NCI-H510A (cell line): ENCODE measurements around the gene WNT8B.

ENCODE experiments used
- DNase-seq: peaks from one replicate; lab custom pipeline; 2025; lab: John Stamatoyannopoulos, UW

WNT8B gene

DNA sequence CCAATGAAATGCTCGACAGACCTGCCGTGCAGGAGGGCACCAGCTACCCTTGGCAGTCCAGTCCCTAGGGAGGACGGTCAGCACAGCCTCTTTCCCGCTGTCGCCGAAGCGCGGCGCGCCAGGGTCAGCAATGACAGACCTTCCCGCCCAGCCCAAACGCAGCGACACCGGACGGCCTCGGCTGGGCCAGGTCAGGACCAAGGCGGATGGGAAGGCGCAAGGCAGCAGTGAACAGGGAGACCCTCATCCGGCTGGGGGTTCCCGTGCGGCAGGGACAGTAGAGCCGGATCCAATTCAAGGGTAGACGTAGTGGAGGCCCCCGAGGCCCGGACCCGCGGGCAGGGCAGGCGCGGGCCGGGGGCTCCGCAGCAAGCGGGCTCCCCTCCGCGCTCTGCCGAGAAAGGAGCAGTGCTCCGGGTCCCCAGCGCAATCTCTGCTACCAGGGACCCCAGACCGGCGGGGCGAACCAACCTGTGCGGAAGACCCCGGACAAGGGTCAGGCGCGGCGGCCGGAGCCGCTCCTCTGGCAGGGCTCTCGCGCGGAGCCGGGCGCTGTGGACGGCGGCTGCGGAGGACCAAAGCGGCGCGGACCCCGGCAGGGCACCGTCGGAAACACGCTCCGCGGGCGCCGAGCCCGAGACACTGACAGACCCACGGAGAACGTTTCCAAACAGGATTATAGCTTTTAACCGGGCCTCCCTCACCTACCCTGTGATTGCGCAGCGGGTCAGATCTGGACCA lies 56.7 kb downstream of the WNT8B start, which contains the start of gene SEC31B:
Gene SEC31B (minus strand): TSS at position 551 of the 741 bp plus-strand sequence. CDS start 2,909 bp downstream, outside the sequence.
- DNase-seq, result peak; percentile 38

DNA sequence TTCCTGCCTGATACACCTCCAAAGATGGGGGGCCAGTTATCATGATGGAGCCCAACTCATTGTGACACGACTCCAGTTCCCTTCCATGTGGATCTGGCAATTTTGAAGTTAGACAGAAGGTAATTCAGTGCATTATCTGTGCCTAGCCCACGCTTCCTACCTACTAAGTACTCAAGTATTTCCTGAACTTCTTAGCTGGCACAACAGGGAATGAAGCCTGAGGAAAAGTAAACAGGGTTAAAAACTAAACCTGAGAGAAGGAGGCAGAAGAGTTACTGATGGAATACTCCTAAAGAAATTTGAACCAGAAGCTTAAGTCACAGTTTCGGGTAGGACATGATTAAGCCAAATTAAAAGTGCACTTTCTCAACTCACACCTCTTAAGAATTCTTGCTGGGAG lies 58.0 kb downstream of the WNT8B start:
- no peak for DNase-seq

DNA sequence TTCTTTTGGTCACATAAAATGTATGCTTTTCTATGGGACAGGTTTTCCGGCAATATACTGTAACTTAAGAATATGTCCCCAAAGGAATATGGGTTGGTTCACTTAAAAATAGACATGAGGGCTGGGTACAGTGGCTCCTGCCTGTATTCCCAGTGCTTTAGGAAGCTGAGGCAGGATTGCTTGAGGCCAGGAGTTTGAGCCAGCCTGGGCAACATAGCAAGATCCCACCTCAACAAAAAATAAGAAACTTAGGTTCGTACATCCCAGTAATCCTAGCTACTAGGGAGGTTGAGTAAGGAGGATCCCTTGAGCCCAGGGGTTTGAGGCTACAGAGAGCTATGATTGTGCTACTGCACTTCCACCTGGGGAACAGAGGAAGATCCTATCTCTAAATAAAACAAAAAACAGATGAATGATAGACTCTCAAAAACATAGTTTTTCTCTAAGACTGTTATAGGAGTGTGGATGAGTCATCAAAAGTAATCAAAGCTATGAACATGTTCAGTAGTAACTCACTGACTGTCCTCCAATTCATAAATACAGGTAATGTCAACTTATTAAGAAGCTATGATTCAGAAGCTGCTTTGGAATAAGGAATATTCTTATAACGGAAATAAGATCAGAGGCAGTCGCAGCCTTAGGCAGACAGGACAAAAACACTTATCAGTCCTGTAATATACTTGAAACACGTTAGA lies 59.4 kb downstream of the WNT8B start:
- DNase-seq, result no peak

DNA sequence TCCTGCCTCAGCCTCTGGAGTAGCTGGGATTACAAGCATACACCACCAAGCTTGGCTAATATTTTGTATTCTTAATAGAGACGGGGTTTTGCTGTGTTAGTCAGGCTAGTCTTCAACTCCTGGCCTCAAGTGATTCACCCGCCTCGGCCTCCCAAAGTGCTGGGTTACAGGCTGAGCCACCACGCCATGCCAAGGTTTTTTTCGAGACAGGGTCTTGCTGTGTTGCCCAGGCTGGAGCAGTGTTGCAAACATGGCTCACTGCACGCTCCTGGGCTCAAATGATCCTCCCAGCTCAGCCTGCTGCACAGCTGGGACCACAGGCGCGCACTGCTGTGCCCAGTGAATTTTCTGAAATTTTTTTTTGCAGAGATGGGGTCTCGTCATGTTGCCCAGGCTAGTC lies 60.1 kb downstream of the WNT8B start:
- DNase-seq, result no peak

DNA sequence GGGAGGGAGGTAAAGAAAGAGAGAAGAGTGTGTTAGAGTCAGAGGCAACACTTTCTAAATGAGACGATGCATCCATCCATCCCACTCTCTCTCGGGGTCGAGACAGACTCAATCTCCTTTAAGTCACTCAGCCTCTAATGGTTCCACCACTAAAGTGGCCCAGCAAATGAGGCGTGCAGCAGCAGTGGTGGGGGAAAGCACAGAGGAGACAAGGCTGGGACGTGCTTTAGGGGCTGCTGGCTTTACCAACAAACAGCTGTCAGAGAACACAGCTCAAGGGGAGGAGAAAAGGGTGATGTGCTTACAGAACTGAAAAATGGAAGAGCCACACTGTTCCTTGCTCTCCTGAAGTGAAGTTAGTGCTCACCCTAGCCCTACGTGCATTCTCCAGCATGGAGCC lies 61.4 kb downstream of the WNT8B start:
- DNase-seq, result no peak

DNA sequence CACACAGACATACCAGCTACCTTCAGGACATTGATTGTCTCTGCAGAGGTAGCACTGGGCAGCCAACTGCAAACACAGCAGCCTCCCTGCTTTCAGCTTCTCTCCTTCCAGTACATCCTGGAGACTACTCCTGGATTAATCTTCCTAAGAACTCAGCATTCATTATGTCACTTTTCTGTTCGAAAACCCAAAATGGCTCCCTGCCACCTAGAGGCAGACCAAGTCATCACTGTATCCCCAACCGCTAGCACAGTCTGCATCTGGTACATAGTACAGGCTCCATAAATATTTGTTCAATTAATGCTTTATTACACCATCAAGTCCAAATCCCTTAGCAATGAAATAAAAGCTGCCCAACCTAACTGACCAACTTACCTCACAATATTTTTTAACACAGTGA lies 61.8 kb downstream of the WNT8B start:
- no peak for DNase-seq

DNA sequence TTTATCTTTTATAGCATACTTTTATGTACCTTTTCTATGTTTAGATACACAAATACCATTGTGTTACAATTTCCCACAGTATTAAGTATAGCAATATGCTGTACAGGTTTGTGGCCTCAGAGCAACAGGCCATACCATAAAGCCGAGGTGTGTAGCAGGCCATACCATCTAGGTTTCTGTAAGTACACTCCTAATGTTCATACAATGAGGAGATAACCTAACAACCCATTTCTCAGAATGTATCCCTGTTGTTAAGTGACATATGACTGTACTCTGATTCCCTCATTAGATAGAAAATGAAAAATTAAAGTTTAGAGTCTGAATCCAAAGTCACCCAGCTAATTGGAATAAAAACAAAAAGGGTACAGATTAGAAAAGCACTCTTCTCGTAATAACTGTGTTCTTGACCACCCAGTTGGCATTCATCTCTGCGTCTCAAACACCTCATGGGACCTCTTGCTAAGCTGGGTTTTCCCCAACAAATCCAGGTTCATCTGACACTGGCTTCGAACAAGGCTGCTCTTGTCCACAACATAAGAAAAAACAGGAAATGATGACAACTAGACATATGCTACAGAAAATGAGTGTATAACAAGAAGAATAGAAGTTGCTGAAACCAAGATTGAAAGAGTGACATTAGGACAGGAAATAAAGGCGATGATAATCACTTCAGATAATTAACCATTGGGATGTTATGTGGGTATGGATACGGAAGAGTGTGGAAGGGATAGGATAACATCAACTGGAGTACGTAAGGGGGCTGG lies 65.5 kb downstream of the WNT8B start:
- DNase-seq, result no peak

DNA sequence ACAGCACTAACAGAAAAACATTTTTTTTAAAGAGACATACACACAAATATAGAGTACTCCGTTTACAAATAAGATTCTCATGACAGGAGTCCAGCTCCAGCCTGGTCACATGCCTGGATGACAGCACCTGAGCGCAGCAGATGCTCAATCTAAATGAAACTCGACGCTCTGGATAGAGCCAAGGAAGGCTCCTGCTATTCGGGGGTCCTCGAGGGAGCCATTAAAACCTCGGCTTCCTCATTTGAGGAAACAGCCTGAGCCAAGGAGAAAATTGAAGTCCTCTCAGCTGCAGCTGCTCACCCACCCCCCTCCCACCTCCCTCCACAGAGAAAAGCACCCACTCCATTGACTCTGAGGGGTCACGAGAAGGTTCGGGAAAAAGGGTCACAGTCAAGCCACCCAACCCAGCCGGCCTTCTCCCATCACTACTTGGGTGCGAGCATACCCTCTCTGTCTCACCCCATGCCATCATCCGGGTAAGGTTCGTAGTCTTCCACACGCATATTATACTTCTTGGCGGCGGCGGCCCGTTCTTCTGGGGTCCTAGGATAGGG lies 66.2 kb downstream of the WNT8B start:
- no peak for DNase-seq

DNA sequence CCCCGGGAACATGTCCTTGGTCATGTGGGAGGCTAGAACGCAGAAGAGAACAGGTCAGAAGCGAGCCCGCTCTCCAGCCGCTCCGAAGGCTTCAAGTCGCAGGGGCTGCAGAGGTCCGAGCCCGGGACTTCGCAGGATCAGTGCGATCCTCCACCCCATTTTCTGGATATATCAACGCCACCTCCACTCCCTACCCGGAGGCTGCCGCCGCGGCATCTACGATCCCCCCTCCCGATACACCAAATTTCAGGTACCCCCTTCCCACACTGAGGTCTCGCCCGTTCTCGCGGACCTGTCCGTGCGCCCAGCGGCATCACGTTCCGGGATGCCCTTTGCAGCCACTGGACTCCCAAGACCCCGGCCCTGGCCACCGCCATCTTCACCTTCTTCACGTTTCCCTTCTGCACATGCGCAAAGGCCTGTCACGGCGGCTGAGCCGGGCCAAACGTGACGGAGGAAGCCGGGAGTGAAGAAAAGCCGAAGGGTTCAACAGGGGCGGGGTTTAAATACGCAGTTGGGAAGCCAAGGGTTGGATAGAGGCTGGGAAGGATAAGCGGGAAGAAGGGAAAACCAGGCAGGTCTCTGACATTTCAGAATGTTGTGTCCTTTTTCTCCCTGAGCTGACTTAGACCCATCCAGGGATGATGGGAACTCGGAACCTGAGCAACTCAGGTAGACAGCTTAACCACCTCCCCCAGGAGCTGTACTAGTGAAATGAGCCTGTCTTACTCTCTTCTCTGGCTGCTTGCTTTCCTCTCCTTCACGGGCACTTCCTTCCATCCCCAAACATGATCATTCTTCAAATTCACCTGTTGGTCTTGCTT lies 66.9 kb downstream of the WNT8B start, which contains the start of gene NDUFB8:
Gene NDUFB8 (minus strand): TSS at position 397 of the 824 bp plus-strand sequence. CDS start 20 bp downstream, at position 377.
- DNase-seq, result peak; percentile 71

DNA sequence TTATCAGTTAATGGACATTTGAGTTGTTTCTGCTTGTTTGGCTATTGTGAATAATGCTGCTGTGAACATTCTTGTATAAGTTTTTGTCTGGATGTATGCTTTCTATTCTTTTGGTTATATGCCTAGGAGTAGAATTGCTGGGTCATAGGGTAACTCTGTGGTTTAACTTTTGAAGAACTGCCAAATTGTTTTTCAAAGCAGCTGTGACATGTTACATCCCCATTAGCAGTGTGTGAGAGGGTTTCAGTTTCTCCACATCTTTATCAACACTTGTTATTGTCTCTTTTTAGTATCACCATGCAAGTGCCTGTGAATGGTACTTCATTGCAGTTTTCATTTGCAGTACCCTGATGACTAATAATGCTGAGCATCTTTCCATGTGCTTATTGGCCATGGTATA lies 69.0 kb downstream of the WNT8B start:
- DNase-seq, result no peak
